Gastrocnemius medialis (tissue), 4 donors: ENCODE results near the gene HLTF.
A peak's percentile ranks its signal among the peaks of the same experiment; 100 is the strongest.

Experiments
- POLR2A ChIP-seq, 2 donors: fragments of 450-650 bp; IDR thresholded peaks; one replicate each; pipeline ENCODE4 v1.6.1; 2017; ENCODE audit warnings: antibody characterized with exemption in 2 of 2, mild to moderate bottlenecking in 2 of 2, moderate library complexity in 2 of 2
- TF ChIP-seq, protein P1 (sequence below), 5 experiments: fragments of 450-650 bp in 3 of 5; fragments of 200-600 bp in 2 of 5; sonication (generic) in 2 of 5; IDR thresholded peaks in 4 of 5; conservative IDR thresholded peaks in 1 of 5; 1 replicate in 4 of 5; 2 replicates in 1 of 5; pipeline ENCODE4 v1.5.1; 2016 to 2019; ENCODE audit warnings: antibody characterized with exemption in 5 of 5, mild to moderate bottlenecking in 3 of 5, moderate library complexity in 3 of 5

GRCh38 chr3:148991219-148992026, 94.9 kb downstream of the HLTF start, which contains the start of gene GYG1:
- peak; percentile 98 to 99 for TF ChIP-seq POLR2A (IDR thresholded peaks at IDR 0.05)
- TF ChIP-seq, protein P1, sequence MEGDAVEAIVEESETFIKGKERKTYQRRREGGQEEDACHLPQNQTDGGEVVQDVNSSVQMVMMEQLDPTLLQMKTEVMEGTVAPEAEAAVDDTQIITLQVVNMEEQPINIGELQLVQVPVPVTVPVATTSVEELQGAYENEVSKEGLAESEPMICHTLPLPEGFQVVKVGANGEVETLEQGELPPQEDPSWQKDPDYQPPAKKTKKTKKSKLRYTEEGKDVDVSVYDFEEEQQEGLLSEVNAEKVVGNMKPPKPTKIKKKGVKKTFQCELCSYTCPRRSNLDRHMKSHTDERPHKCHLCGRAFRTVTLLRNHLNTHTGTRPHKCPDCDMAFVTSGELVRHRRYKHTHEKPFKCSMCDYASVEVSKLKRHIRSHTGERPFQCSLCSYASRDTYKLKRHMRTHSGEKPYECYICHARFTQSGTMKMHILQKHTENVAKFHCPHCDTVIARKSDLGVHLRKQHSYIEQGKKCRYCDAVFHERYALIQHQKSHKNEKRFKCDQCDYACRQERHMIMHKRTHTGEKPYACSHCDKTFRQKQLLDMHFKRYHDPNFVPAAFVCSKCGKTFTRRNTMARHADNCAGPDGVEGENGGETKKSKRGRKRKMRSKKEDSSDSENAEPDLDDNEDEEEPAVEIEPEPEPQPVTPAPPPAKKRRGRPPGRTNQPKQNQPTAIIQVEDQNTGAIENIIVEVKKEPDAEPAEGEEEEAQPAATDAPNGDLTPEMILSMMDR (IDR thresholded peaks at IDR 0.05 in 4 of 5, conservative IDR thresholded peaks at IDR 0.05 in 1 of 5): peak in 4 of 5 experiments; percentile 23 to 53 (median 35)
